GM12892 (cell line): ENCODE data around the gene SMIM41.

Experiments used
- POLR2A ChIP-seq: IDR thresholded peaks from 2 replicates; pipeline ENCODE4 v1.6.1; 2011; ENCODE audit warnings: low read depth, low read length, control low read depth
- POLR2AphosphoS5 ChIP-seq: IDR thresholded peaks from 2 replicates; pipeline ENCODE4 v1.6.1; 2011; ENCODE audit warnings: low read depth, low read length, control low read depth

GRCh38 chr12:52119398-52120254, 40.1 kb downstream of the SMIM41 start:
- TF ChIP-seq POLR2A (no peak), POLR2AphosphoS5 (no peak)
